HepG2 (cell line): ENCODE data around the gene AIP. TPM values are rescaled to one million over a fixed set of nuclear protein-coding genes. Genes with fewer than 3 reads are reported as not detected.
A peak's percentile ranks its signal among the peaks of the same experiment; 100 is the strongest.

Experiments
- ATAD3A ChIP-seq: sonication (generic); formaldehyde crosslinking; IDR thresholded peaks from 2 replicates; pipeline ENCODE4 v1.4.0; 2020; ENCODE audit warnings: missing genetic modification reagents
- CEBPZ ChIP-seq: IDR thresholded peaks from 2 replicates; pipeline ENCODE4 v1.6.1; 2012; ENCODE audit warnings: low read length, improper control_type of control experiment
- EED ChIP-seq: sonication (generic); formaldehyde crosslinking; IDR thresholded peaks from 2 replicates; pipeline ENCODE4 v1.5.0; 2020; ENCODE audit warnings: mild to moderate bottlenecking, missing genetic modification reagents
- HOXA3 ChIP-seq: sonication (generic); formaldehyde crosslinking; IDR thresholded peaks from 2 replicates; pipeline ENCODE4 v1.5.0; 2020; ENCODE audit warnings: missing genetic modification reagents
- MIER3 ChIP-seq: IDR thresholded peaks from 2 replicates; pipeline ENCODE4 v1.6.1; 2016; ENCODE audit warnings: missing compliant biosample characterization, borderline replicate concordance
- NFE2L1 ChIP-seq: sonication (generic); formaldehyde crosslinking; IDR thresholded peaks from 2 replicates; pipeline ENCODE4 v1.4.0; 2020; ENCODE audit warnings: missing genetic modification reagents, mild to moderate bottlenecking, borderline replicate concordance
- TP53 ChIP-seq: sonication (generic); formaldehyde crosslinking; conservative IDR thresholded peaks from 2 replicates; pipeline ENCODE4 v1.4.0; 2020; ENCODE audit warnings: missing genetic modification reagents
- YEATS4 ChIP-seq: sonication (generic); formaldehyde crosslinking; IDR thresholded peaks from 2 replicates; pipeline ENCODE4 v1.4.0; 2020; ENCODE audit warnings: missing genetic modification reagents, borderline replicate concordance
- ZBTB33 ChIP-seq: sonication (generic); formaldehyde crosslinking; IDR thresholded peaks from 2 replicates; pipeline ENCODE4 v1.4.0; 2020; ENCODE audit warnings: missing genetic modification reagents
- ZBTB7B ChIP-seq: sonication (generic); formaldehyde crosslinking; IDR thresholded peaks from 2 replicates; pipeline ENCODE4 v1.4.0; 2020; ENCODE audit warnings: missing genetic modification reagents
- ZMYM3 ChIP-seq: sonication (generic); formaldehyde crosslinking; IDR thresholded peaks from 2 replicates; pipeline ENCODE4 v1.5.1; 2020; ENCODE audit warnings: mild to moderate bottlenecking, missing genetic modification reagents
- ZNF10 ChIP-seq: sonication (generic); formaldehyde crosslinking; IDR thresholded peaks from 2 replicates; pipeline ENCODE4 v1.4.0; 2020; ENCODE audit warnings: mild to moderate bottlenecking, low read depth, missing genetic modification reagents, borderline replicate concordance
- ZNF253 ChIP-seq: sonication (generic); formaldehyde crosslinking; IDR thresholded peaks from 2 replicates; pipeline ENCODE4 v1.8.0; 2022; ENCODE audit warnings: mild to moderate bottlenecking, missing genetic modification reagents, borderline replicate concordance
- ZNF317 ChIP-seq: sonication (generic); formaldehyde crosslinking; IDR thresholded peaks from 2 replicates; pipeline ENCODE4 v1.5.0; 2020; ENCODE audit warnings: mild to moderate bottlenecking, missing genetic modification reagents
- ZNF333 ChIP-seq: sonication (generic); formaldehyde crosslinking; IDR thresholded peaks from 2 replicates; pipeline ENCODE4 v1.4.0; 2020; ENCODE audit warnings: mild to moderate bottlenecking, missing genetic modification reagents, borderline replicate concordance
- ZNF570 ChIP-seq: sonication (generic); formaldehyde crosslinking; IDR thresholded peaks from 2 replicates; pipeline ENCODE4 v1.4.0; 2020; ENCODE audit warnings: mild to moderate bottlenecking, missing genetic modification reagents, borderline replicate concordance
- ZNF709 ChIP-seq: sonication (generic); formaldehyde crosslinking; IDR thresholded peaks from 2 replicates; pipeline ENCODE4 v1.5.0; 2020; ENCODE audit warnings: mild to moderate bottlenecking, missing genetic modification reagents
- ZNF713 ChIP-seq: sonication (generic); formaldehyde crosslinking; IDR thresholded peaks from 2 replicates; pipeline ENCODE4 v1.4.0; 2020; ENCODE audit warnings: mild to moderate bottlenecking, missing genetic modification reagents
- polyA plus RNA-seq, 8 experiments: library from polyadenylated mRNA; depleted of rRNA in 3 of 8; stranded (reverse) in 7 of 8; unstranded in 1 of 8; fragments of >200 nt; fragmentation: Illumina TruSeq in 4 of 8; extraction: Trizol in 4 of 8; gene quantifications; 2 replicates each; pipeline versions ENCODE4 v1.2.1 to v1.2.3, GENCODE V29; 2011 to 2016; ENCODE audit warnings: low read depth in 4 of 8, missing spikeins in 1 of 8, mixed read lengths in 1 of 8; ENCODE audit not compliant: insufficient read depth in 1 of 8
- total RNA-seq, 5 experiments: library from RNA; depleted of rRNA; stranded (reverse); fragments of >200 nt; fragmentation: Illumina TruSeq; extraction: Trizol; gene quantifications; 2 replicates each; pipeline ENCODE4 v1.2.3, GENCODE V29; 2016; ENCODE audit warnings: low read depth in 1 of 5
- TF ChIP-seq, protein P1 (sequence below): sonication (generic); formaldehyde crosslinking; IDR thresholded peaks from 2 replicates; pipeline ENCODE4 v1.5.1; 2020; ENCODE audit warnings: missing genetic modification reagents, mild to moderate bottlenecking, borderline replicate concordance

The AIP gene
- total and polyA plus RNA-seq, 2 of the 13 experiments (the other 11 are each of a cell fraction or from before 2014, with no cell fraction given), result 51.8 to 110 TPM

GRCh38 chr11:67468759-67469507 is 13.9 kb upstream of the AIP start, which contains the start of gene TMEM134 (continued):
- no peak for TF ChIP-seq CEBPZ
- TF ChIP-seq HOXA3 (CRISPR knock-in tag), result peak; percentile 96
- no peak for TF ChIP-seq ZNF253 (CRISPR knock-in tag)
- TF ChIP-seq NFE2L1 (CRISPR knock-in tag), result no peak
- 0 out of 2 replicates have a peak, but pooled peaks have one; percentile 51 for TF ChIP-seq ZNF709
- no peak for TF ChIP-seq ZBTB33 (CRISPR knock-in tag)
- TF ChIP-seq ZNF10 (CRISPR knock-in tag), result no peak
- TF ChIP-seq ZBTB7B (CRISPR knock-in tag), result peak; percentile 76
- TF ChIP-seq ZMYM3, result peak; percentile 82
- 0 out of 2 replicates have a peak, but pooled peaks have one; percentile 41 for TF ChIP-seq TP53 (CRISPR knock-in tag)
- TF ChIP-seq ZNF333 (CRISPR knock-in tag), result no peak
- no peak for TF ChIP-seq YEATS4 (CRISPR knock-in tag)
- no peak for TF ChIP-seq ZNF317 (CRISPR knock-in tag)
- no peak for TF ChIP-seq ZNF713 (CRISPR knock-in tag)
- no peak for TF ChIP-seq ZNF570 (CRISPR knock-in tag)
- TF ChIP-seq MIER3 (CRISPR knock-in tag), result peak; percentile 40; the same call in 1 of the 2 replicates
- TF ChIP-seq, protein P1, sequence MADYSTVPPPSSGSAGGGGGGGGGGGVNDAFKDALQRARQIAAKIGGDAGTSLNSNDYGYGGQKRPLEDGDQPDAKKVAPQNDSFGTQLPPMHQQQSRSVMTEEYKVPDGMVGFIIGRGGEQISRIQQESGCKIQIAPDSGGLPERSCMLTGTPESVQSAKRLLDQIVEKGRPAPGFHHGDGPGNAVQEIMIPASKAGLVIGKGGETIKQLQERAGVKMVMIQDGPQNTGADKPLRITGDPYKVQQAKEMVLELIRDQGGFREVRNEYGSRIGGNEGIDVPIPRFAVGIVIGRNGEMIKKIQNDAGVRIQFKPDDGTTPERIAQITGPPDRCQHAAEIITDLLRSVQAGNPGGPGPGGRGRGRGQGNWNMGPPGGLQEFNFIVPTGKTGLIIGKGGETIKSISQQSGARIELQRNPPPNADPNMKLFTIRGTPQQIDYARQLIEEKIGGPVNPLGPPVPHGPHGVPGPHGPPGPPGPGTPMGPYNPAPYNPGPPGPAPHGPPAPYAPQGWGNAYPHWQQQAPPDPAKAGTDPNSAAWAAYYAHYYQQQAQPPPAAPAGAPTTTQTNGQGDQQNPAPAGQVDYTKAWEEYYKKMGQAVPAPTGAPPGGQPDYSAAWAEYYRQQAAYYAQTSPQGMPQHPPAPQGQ (CRISPR knock-in tag), result no peak
- TF ChIP-seq EED (CRISPR knock-in tag), result no peak; the same call in 1 of the 2 replicates
- no peak for TF ChIP-seq ATAD3A (CRISPR knock-in tag)
